ENCODE results near the gene SATB2.

SATB2 gene

GRCh38 chr2:199279146-199279545 lies 178.6 kb downstream of the SATB2 start:
- no peak for TF ChIP-seq ZNF274 (IDR thresholded peaks at IDR 0.05; ENCODE audit: low read depth, low read length)
- H3K4me3 ChIP-seq (ENCODE audit: low read length) = no peak overlapping the region

DNA sequence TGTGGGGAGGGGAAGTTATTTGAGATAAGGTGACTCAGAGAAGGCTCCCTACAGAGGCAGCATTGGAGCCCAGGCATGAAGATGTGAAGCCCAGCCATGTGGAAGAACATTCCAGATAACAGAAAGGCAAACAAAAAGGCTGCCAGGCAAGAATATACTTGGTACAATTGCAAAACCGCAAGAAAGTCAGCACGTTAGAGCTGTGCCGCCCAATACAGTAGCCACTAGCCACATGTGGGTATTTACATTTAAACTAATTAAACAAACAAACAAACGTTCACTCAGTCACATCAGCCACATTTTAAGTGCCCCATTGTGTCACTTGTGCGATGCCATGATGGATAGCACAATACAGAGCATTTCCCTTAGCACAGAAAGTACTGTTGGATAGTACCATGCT lies 179.6 kb downstream of the SATB2 start:
- TF ChIP-seq ZNF274 (IDR thresholded peaks at IDR 0.05; ENCODE audit: low read depth, low read length) = no peak

DNA sequence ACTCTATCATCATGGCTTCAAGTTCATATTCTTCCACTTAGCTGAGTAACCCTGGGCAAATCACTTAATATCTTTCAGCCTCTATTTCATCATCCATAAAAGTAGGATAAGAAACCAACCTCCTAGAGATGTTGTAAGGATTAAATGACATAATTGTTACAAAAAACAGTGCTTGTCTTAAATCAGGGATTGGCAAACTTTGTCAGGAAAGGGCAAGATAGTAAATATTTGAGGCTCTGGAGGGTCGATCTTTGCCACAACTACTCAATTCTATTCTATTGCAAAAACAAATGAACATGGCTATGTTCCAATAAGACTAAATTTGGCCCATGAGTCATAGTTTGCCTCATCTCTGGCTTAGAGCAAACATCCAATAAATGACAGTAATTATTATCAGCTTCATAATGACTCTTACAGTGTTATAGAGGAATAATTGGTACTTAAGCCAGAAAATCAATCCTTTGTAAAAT lies 184.7 kb downstream of the SATB2 start:
- no peak overlapping the region for H3K4me3 ChIP-seq (ENCODE audit: low read length)
- TF ChIP-seq ZNF274 (IDR thresholded peaks at IDR 0.05; ENCODE audit: low read depth, low read length) = no peak

More for the DNA sequence above, 179.6 kb downstream of the SATB2 start:
- no peak overlapping the region for H3K4me3 ChIP-seq (ENCODE audit: low read length)

GRCh38 chr2:199261936-199262335 lies 195.8 kb downstream of the SATB2 start:
- H3K4me3 ChIP-seq (ENCODE audit: low read length) = no peak overlapping the region
- TF ChIP-seq ZNF274 (IDR thresholded peaks at IDR 0.05; ENCODE audit: low read depth, low read length) = no peak

GRCh38 chr2:199261239-199261638 lies 196.5 kb downstream of the SATB2 start:
- no peak for TF ChIP-seq ZNF274 (IDR thresholded peaks at IDR 0.05; ENCODE audit: low read depth, low read length)
- no peak overlapping the region for H3K4me3 ChIP-seq (ENCODE audit: low read length)

DNA sequence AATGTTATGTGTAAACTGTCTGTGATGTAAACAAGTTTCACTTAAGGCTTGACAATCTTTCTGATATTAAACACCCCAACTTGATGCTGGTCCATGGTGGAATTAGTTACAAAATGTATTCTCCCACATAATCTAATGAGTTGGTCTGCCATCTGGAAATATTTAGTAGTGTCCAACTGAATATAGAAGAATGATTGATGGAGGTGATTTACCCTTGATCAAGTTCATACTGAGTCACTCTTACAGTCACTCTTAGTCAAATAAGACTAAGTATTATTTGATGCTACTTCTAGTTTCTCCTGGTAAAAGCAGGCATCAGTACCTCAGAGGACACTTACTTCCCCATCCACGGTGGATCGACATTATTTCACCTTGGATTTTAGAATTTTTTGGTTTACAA lies 198.1 kb downstream of the SATB2 start:
- TF ChIP-seq ZNF274 (IDR thresholded peaks at IDR 0.05; ENCODE audit: low read depth, low read length) = no peak
- no peak overlapping the region for H3K4me3 ChIP-seq (ENCODE audit: low read length)

- H3K4me3 ChIP-seq (ENCODE audit: low read length) = no peak overlapping the region
- TF ChIP-seq ZNF274 (IDR thresholded peaks at IDR 0.05; ENCODE audit: low read depth, low read length) = no peak
These were observed 199.4 kb downstream of the SATB2 start for GRCh38 chr2:199258291-199258690.

- TF ChIP-seq ZNF274 (IDR thresholded peaks at IDR 0.05; ENCODE audit: low read depth, low read length) = no peak
- no peak overlapping the region for H3K4me3 ChIP-seq (ENCODE audit: low read length)
These were observed 200.2 kb downstream of the SATB2 start for GRCh38 chr2:199257261-199258224.

DNA sequence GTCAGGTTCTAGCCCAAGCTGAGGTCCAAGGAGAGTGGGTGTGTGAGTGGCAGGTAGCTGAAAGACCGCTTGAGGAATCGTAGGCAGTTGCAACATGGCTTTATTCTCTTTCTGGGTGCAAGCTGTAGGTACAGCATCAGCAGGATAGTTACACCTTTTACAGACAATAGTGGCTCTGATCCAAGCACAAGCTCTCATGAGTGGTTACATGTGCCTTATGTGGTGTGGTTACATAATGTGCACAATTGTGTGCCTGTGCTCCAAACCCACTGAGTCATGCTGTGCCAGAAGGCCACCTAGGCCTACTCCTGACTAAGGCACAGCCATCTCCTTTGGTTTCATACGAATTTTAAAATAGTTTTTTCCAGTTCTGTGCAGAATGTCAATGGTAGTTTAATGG lies 227.6 kb downstream of the SATB2 start:
- no peak overlapping the region for H3K4me3 ChIP-seq (ENCODE audit: low read length)
- TF ChIP-seq ZNF274 (IDR thresholded peaks at IDR 0.05; ENCODE audit: low read depth, low read length) = no peak

DNA sequence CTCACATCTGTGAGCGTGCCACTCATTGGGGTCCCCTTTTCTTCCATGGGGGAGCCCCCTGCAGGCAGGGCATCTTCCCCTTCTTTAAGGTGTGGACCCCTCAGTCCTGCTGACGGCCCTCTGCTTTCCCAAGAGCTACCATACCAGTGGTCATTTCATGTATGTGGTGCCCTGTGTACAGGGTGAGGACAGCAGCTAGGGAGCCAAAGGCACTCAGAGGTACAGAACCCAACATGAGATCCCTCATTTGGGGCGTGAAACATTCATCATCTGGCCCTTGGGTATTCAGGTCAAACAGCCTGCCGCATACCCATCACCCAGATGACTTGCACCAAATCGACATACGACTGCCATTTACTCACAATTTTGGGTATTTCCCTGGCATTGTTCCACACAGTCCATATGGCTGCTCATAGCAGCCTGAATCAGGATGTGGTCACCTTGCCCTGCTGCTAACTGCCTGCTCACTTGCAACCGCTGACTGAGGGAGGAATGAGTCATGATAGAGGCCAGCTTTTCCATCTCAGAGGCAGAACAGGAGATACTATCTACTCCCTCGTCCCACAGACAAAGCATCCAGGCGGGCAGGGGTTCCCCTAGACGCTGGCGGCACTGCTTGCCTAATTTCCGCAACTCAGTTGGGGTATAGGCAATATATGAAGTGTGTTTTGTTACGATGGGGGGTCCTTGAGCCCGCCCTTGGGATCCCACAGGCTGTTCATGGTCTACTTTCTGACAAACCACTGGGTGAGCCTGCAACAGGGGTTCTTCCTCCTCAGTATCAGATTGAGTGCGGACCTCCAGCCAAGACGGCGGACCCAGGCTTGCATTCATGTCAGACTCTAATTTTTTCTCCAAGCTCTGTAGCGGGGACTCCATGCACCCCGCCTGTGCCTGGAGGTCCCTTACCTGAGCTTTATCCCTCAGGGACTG lies 228.6 kb downstream of the SATB2 start:
- TF ChIP-seq ZNF274 (IDR thresholded peaks at IDR 0.05; ENCODE audit: low read depth, low read length) = no peak
- H3K4me3 ChIP-seq (ENCODE audit: low read length) = no peak overlapping the region

DNA sequence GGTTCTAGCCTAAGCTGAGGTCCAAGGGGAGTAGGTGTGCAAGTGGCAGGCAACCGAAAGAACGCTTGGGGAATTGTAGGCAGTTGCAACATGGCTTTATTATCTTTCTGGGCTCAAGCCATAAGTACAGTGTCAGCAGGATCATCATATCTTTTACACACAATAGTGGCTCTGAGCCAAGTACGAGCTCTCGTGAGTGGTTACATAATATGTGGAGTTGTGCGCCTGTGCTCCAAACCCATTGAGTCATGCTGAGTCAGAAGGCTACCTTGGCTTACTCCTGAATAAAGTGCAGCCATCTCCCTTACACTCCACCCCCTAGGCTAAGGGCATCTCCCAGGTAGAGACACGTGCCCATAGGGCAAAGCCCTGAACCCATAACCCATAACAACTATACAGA lies 233.9 kb downstream of the SATB2 start:
- TF ChIP-seq ZNF274 (IDR thresholded peaks at IDR 0.05; ENCODE audit: low read depth, low read length) = no peak
- no peak overlapping the region for H3K4me3 ChIP-seq (ENCODE audit: low read length)

DNA sequence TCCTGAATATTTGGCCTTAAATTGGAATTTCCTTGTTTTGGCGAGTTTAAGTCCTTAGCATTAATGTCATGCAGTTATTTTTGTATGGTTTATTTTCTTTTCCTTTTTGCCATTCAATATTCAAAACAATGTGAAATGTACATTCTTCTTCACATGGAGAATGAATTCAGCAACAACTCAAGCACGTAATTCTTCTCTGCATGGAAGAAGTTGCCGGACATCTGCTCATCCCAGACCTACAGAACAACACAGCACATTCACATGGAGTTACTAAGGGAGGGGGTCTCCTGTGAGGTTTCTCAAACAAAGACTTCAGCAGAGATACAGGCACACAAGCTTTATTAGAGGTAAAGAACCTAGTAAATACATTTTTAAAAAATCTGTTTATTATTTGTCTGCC lies 236.8 kb downstream of the SATB2 start:
- no peak for TF ChIP-seq ZNF274 (IDR thresholded peaks at IDR 0.05; ENCODE audit: low read depth, low read length)
- H3K4me3 ChIP-seq (ENCODE audit: low read length) = no peak overlapping the region

GRCh38 chr2:199219551-199219950 lies 238.2 kb downstream of the SATB2 start:
- no peak overlapping the region for H3K4me3 ChIP-seq (ENCODE audit: low read length)
- TF ChIP-seq ZNF274 (IDR thresholded peaks at IDR 0.05; ENCODE audit: low read depth, low read length) = no peak
